Activated T-helper 1 cell treated with anti-CD3 and anti-CD28 coated beads, Interleukin-12 subunit alpha, Interleukin-12 subunit beta, Interleukin-2, Interleukin-4 antibody, amounts not matched to agents 30 ng/mL and 10 ng/mL and 1 ng/mL, durations not matched to agents 14 hours and 24 hours and 36 hours (primary cell): ENCODE results near the gene ABCC3. TPM values are rescaled to one million over a fixed set of nuclear protein-coding genes. Genes with fewer than 3 reads are reported as not detected.

ENCODE experiments used
- DNase-seq: peaks from one replicate; pipeline ENCODE4 v3.0.0; 2021; ENCODE audit warnings: low spot score
- H3K27ac Mint-ChIP-seq: one replicate; pipeline ENCODE4 v1.8.0; 2021; ENCODE audit warnings: mild to moderate bottlenecking, mixed read lengths
- H3K27me3 Mint-ChIP-seq: one replicate; pipeline ENCODE4 v1.8.0; 2022; ENCODE audit warnings: mild to moderate bottlenecking, moderate library complexity, mixed read lengths; ENCODE audit not compliant: insufficient read depth
- H3K36me3 Mint-ChIP-seq: one replicate; pipeline ENCODE4 v1.8.0; 2021; ENCODE audit warnings: low read depth, mixed read lengths
- H3K4me1 Mint-ChIP-seq: one replicate; pipeline ENCODE4 v1.8.0; 2021; ENCODE audit warnings: low read depth, mixed read lengths
- H3K4me3 Mint-ChIP-seq: one replicate; pipeline ENCODE4 v1.8.0; 2021; ENCODE audit warnings: mild to moderate bottlenecking, moderate library complexity, mixed read lengths
- H3K9me3 Mint-ChIP-seq: one replicate; pipeline ENCODE4 v1.8.0; 2021; ENCODE audit warnings: mixed read lengths
- intact Hi-C: fragments of 100-400 bp; cut with micrococcal nuclease; formaldehyde crosslinking; loops from one replicate; pipeline ENCODE4 v1.15.1; 2024
- total RNA-seq: library from RNA; stranded (reverse); gene quantifications from 2 replicates; pipeline ENCODE4 v1.2.3, GENCODE V29; 2022

The ABCC3 gene
- total RNA-seq, 1 donor from 2014 or later, result not detected

GRCh38 chr17:50649042-50649908 lies 14.6 kb downstream of the ABCC3 start:
- no peak for DNase-seq
- no peaks in the 10 kb centered on the region for H3K4me1 Mint-ChIP-seq
- peaks cover 4% of the 10 kb centered on the region for H3K9me3 Mint-ChIP-seq
- H3K27me3 Mint-ChIP-seq, result peaks cover 24% of the 10 kb centered on the region
- H3K4me3 Mint-ChIP-seq, result no peak overlapping the region
- H3K27ac Mint-ChIP-seq, result no peak overlapping the region
- no peaks in the 10 kb centered on the region for H3K36me3 Mint-ChIP-seq
- intact Hi-C loops, result no loop called here

GRCh38 chr17:50651661-50652060 lies 17.0 kb downstream of the ABCC3 start:
- DNase-seq, result no peak
- intact Hi-C loops, result no loop called here
- no peak overlapping the region for H3K4me3 Mint-ChIP-seq
- no peak overlapping the region for H3K27ac Mint-ChIP-seq
- peaks cover 4% of the 10 kb centered on the region for H3K9me3 Mint-ChIP-seq
- H3K4me1 Mint-ChIP-seq, result no peaks in the 10 kb centered on the region
- peaks cover 23% of the 10 kb centered on the region for H3K27me3 Mint-ChIP-seq
- no peaks in the 10 kb centered on the region for H3K36me3 Mint-ChIP-seq

GRCh38 chr17:50653738-50654137 lies 19.1 kb downstream of the ABCC3 start:
- no peak for DNase-seq
- Mint-ChIP-seq H3K36me3 (no peaks in the 10 kb centered on the region), H3K4me1 (no peaks in the 10 kb centered on the region), H3K9me3 (peaks cover 4% of the 10 kb centered on the region), H3K27ac (no peak overlapping the region), H3K27me3 (peaks cover 18% of the 10 kb centered on the region), H3K4me3 (no peak overlapping the region)
- intact Hi-C loops, result no loop called here

- peaks cover 4% of the 10 kb centered on the region for H3K9me3 Mint-ChIP-seq
- H3K36me3 Mint-ChIP-seq, result no peaks in the 10 kb centered on the region
- peaks cover 11% of the 10 kb centered on the region for H3K4me1 Mint-ChIP-seq
- no peak overlapping the region for H3K4me3 Mint-ChIP-seq
- intact Hi-C loops, result no loop called here
- peaks cover 11% of the 10 kb centered on the region for H3K27me3 Mint-ChIP-seq
- no peak for DNase-seq
- no peak overlapping the region for H3K27ac Mint-ChIP-seq
These were observed 21.8 kb downstream of the ABCC3 start for GRCh38 chr17:50656509-50656908.

DNA sequence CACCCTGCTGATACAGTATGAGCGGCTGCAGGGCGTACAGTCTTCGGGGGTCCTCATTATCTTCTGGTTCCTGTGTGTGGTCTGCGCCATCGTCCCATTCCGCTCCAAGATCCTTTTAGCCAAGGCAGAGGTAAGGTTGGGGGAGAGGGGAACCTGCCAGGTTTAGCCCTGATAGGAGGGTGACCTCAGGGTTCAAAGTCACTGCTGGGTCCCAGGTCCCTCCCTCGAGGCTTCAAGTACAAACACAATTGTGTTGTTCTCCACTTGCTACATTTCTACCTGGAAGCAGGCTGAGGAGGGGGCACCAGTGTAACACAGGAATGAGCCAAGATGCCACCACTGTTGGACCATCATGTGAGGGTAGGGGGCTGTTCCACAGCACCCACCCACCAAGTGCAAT lies 22.4 kb downstream of the ABCC3 start:
- H3K27me3 Mint-ChIP-seq, result peaks cover 7% of the 10 kb centered on the region
- peaks cover 17% of the 10 kb centered on the region for H3K4me1 Mint-ChIP-seq
- no peak overlapping the region for H3K27ac Mint-ChIP-seq
- intact Hi-C loops, result no loop called here
- H3K36me3 Mint-ChIP-seq, result no peaks in the 10 kb centered on the region
- H3K4me3 Mint-ChIP-seq, result no peak overlapping the region
- peaks cover under 1% of the 10 kb centered on the region for H3K9me3 Mint-ChIP-seq
- DNase-seq, result no peak

DNA sequence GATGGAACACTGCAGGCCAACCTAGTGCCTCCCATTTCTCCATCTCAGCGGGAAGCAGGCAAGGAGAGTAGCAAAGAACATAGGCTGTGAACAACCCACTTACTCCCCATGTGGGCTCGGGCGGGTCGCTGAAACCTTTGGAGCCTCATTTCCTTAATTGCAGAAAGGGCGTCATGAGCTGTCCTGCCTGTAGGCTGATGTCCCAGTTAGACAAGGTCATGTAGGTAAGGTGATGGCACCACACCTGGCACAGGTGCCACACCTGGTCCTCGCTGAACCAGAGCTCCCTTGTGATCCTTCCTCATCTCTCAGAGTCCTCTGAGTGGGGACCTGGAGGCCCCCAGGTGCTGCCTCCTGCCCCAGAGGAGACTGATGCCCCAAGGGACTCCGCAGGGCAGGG lies 22.9 kb downstream of the ABCC3 start:
- Mint-ChIP-seq H3K4me1 (peaks cover 20% of the 10 kb centered on the region), H3K27ac (no peak overlapping the region), H3K36me3 (no peaks in the 10 kb centered on the region), H3K4me3 (no peak overlapping the region), H3K9me3 (no peaks in the 10 kb centered on the region), H3K27me3 (peaks cover 5% of the 10 kb centered on the region)
- DNase-seq, result no peak
- intact Hi-C loops, result no loop called here

DNA sequence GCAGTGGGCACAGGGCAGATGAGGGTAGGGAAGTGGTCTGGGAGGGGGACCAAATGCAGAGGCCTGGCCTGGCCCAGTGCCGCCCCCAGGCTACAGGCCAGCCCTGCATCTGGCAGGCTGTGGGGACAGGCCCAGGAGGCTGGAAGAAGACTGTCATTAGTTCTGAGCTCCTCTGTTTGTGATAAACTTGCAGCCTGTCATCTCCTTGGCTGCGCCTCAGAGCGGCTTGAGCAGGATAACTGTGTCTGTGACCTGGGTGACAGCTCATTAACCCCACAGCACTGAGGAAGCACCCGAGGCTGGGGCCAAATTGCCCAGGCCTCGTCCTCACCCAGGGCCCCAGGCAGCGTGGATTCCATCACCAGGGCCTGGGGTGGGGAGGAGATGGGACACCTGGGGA lies 23.9 kb downstream of the ABCC3 start:
- H3K4me1 Mint-ChIP-seq, result peaks cover 27% of the 10 kb centered on the region
- no peaks in the 10 kb centered on the region for H3K36me3 Mint-ChIP-seq
- no peak overlapping the region for H3K4me3 Mint-ChIP-seq
- intact Hi-C loops, result no loop called here
- DNase-seq, result no peak
- no peak overlapping the region for H3K27ac Mint-ChIP-seq
- no peaks in the 10 kb centered on the region for H3K9me3 Mint-ChIP-seq
- H3K27me3 Mint-ChIP-seq, result peaks cover 8% of the 10 kb centered on the region

DNA sequence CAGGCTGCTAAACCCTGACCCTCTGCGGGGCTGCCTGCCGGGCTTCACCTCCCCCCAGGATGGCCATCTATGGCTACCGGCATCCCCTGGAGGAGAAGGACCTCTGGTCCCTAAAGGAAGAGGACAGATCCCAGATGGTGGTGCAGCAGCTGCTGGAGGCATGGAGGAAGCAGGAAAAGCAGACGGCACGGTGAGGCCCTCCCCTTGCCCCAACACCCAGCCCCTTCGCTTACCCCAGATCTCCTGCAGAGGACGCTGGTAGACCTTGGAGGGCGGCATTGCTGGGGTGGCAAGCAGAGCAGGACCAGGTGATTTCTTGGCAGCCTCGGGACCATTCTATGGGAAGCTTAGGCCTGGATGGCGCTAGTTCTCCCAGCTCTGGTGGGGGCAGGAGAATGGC lies 24.5 kb downstream of the ABCC3 start:
- no peak for DNase-seq
- Mint-ChIP-seq H3K27me3 (peaks cover 6% of the 10 kb centered on the region), H3K9me3 (no peaks in the 10 kb centered on the region), H3K4me3 (no peak overlapping the region), H3K36me3 (no peaks in the 10 kb centered on the region), H3K4me1 (peaks cover 27% of the 10 kb centered on the region), H3K27ac (peak overlapping the region; percentile 4)
- intact Hi-C loops, result no loop called here

- Mint-ChIP-seq H3K27ac (no peak overlapping the region), H3K36me3 (no peaks in the 10 kb centered on the region), H3K9me3 (no peaks in the 10 kb centered on the region), H3K27me3 (peaks cover 6% of the 10 kb centered on the region), H3K4me1 (peaks cover 27% of the 10 kb centered on the region), H3K4me3 (no peak overlapping the region)
- DNase-seq, result no peak
- intact Hi-C loops, result no loop called here
These were observed 25.6 kb downstream of the ABCC3 start for GRCh38 chr17:50660042-50660886.

GRCh38 chr17:50660887-50661345 lies 26.2 kb downstream of the ABCC3 start:
- Mint-ChIP-seq H3K27ac (no peak overlapping the region), H3K36me3 (no peaks in the 10 kb centered on the region), H3K9me3 (no peaks in the 10 kb centered on the region), H3K4me3 (no peak overlapping the region), H3K27me3 (peaks cover 6% of the 10 kb centered on the region), H3K4me1 (peaks cover 27% of the 10 kb centered on the region)
- intact Hi-C loops, result no loop called here
- no peak for DNase-seq

DNA sequence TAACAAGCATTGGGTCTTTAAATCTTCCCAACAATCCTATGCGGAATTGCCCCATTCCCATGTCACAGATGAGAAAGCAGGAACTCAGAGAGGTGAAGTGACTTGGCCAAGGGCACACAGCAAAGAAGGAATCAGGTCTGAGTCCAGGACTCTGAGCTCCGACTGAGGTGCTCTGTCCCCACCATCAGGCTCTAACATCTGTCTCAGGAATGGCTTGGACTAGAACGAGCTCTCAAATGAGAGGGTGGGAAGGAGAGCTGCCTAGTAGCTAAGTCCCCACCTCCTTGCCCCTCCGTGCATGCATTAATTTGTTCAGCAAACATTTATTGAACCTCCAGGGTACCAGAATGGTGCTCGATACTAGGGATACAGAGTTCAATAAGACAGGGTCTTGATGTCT lies 26.7 kb downstream of the ABCC3 start:
- Mint-ChIP-seq H3K27me3 (peaks cover 6% of the 10 kb centered on the region), H3K9me3 (no peaks in the 10 kb centered on the region), H3K4me1 (peaks cover 27% of the 10 kb centered on the region), H3K27ac (peak overlapping the region; percentile 70), H3K36me3 (no peaks in the 10 kb centered on the region), H3K4me3 (no peak overlapping the region)
- no peak for DNase-seq
- intact Hi-C loops, result no loop called here

GRCh38 chr17:50661795-50662391 lies 27.2 kb downstream of the ABCC3 start:
- intact Hi-C loops, result no loop called here
- no peaks in the 10 kb centered on the region for H3K36me3 Mint-ChIP-seq
- H3K27me3 Mint-ChIP-seq, result peaks cover 6% of the 10 kb centered on the region
- no peak overlapping the region for H3K4me3 Mint-ChIP-seq
- peak overlapping the region; percentile 70 for H3K27ac Mint-ChIP-seq
- H3K9me3 Mint-ChIP-seq, result no peaks in the 10 kb centered on the region
- DNase-seq, result peak; percentile 23
- H3K4me1 Mint-ChIP-seq, result peaks cover 27% of the 10 kb centered on the region
